ENCODE measurements around the gene MAOA.
"Not testable (repeated sequence)": the region's sequence is repeated elsewhere in the genome, so short reads cannot be mapped to it uniquely, and the experiment has no call there.

The MAOA gene

GRCh38 chrX:43707812-43708548 is 51.9 kb downstream of the MAOA start:
- Histone ChIP-seq H3K4me3 (no peak overlapping the region), H3K4me2 (no peak overlapping the region), H4K20me1 (no peaks in the 10 kb centered on the region; the same call in 1 of the 2 replicates), H3K4me1 (no peaks in the 10 kb centered on the region), H3K9ac (no peak overlapping the region), H3K9me3 (0 out of 2 replicates have a peak, but pooled peaks cover under 1% of the 10 kb centered on the region), H3K27ac (no peak overlapping the region), H3K36me3 (no peaks in the 10 kb centered on the region), H3K27me3 (peaks cover 74% of the 10 kb centered on the region)
- TF ChIP-seq Cebpa-rat (IDR thresholded peaks at IDR 0.05): no peak

DNA sequence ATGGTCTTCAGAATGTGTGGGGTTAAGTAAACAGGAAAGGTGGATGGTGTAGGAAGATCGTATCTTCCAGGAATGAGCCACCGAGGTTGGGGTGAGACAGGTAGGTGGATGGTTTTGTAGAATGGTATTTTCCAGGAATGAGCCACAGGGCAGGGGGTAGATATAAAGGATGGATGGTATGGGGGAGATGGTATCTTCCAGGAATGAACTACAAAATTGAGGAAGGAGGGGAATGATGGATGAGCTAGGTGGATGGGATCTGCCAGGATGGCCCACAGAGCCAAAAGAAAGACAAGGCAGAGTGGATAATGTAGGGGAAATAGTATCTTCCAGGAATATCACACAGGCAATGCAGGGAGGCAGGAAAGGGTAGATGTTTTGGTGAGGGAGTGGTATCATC is 60.0 kb downstream of the MAOA start:
- Histone ChIP-seq H3K4me2 (no peak overlapping the region), H3K4me3 (no peak overlapping the region), H3K27me3 (peaks cover 60% of the 10 kb centered on the region), H3K27ac (no peak overlapping the region), H3K36me3 (no peaks in the 10 kb centered on the region), H4K20me1 (no peaks in the 10 kb centered on the region), H3K4me1 (no peaks in the 10 kb centered on the region), H3K9me3 (peaks cover 33% of the 10 kb centered on the region), H3K9ac (no peak overlapping the region)
- no peak for TF ChIP-seq Cebpa-rat (IDR thresholded peaks at IDR 0.05)

DNA sequence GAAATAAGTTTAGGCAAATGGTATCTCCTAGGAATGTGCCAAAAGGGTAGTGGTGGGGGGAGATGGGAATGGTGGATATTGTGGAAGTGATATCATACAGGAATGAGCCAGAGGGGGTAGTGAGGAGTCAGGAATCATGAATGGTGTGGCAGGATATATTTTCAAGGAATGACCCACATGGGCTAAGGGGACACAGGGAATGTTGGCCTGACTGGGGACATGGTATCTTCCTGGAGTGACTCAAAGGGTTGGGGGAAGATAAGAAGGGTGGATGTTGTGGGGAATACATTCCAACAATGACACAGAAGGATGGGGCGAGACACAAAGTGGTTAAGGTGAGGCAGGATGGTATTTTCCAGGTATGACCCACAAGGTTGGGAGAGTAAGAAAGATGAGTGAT is 60.6 kb downstream of the MAOA start:
- Histone ChIP-seq H3K27me3 (peaks cover 61% of the 10 kb centered on the region), H3K9me3 (peaks cover 38% of the 10 kb centered on the region)
- TF ChIP-seq Cebpa-rat (IDR thresholded peaks at IDR 0.05): no peak

DNA sequence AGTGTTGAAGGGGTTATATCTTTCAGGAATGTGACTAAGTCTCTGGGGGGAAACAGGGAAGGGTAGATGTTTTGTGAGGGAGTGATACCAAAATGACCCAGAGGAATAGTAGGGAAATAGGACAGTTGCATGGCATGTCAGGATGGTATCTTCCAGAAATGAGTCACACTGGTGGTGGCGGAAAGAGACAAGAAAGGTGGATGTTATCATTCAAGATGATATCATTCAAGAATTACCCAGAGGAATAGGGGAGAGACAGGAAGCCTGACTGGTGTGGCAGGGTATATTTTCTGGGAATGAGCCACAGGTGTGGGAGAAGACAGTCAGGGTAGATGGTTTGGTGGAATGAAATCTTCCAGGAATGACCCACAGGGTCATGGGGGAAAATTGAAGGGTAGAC is 61.1 kb downstream of the MAOA start:
- no peak overlapping the region for H3K4me2 ChIP-seq
- H3K4me1 ChIP-seq: no peaks in the 10 kb centered on the region
- H3K9me3 ChIP-seq: peaks cover 43% of the 10 kb centered on the region
- no peak overlapping the region for H3K27ac ChIP-seq
- no peaks in the 10 kb centered on the region for H4K20me1 ChIP-seq
- no peak overlapping the region for H3K9ac ChIP-seq
- H3K36me3 ChIP-seq: no peaks in the 10 kb centered on the region
- TF ChIP-seq Cebpa-rat (IDR thresholded peaks at IDR 0.05): no peak
- no peak overlapping the region for H3K4me3 ChIP-seq
- H3K27me3 ChIP-seq: peaks cover 61% of the 10 kb centered on the region

More for the DNA sequence above, 60.6 kb downstream of the MAOA start:
- Histone ChIP-seq H3K36me3 (no peaks in the 10 kb centered on the region), H3K9ac (no peak overlapping the region), H3K4me1 (no peaks in the 10 kb centered on the region), H3K27ac (no peak overlapping the region), H3K4me3 (no peak overlapping the region), H4K20me1 (no peaks in the 10 kb centered on the region), H3K4me2 (no peak overlapping the region)

DNA sequence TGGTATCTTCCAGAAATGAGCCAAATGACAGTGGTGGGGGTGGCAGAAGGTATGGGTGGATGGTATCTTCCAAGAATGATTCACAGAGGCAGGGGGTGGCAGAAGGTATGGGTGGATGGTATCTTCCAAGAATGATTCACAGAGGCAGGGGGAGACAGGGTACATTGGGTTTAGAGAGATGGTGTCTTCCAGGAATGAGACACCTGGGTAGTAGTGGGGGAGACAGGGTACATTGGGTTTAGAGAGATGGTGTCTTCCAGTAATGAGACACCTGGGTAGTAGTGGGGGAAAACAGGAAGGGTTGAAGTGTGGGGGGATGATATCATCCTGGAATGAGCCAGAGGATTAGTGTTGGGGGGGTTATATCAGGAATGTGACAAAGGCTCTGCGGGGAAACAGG is 62.0 kb downstream of the MAOA start:
- Histone ChIP-seq H4K20me1 (no peaks in the 10 kb centered on the region), H3K4me3 (no peak overlapping the region), H3K27me3 (peaks cover 61% of the 10 kb centered on the region), H3K27ac (no peak overlapping the region), H3K9ac (no peak overlapping the region), H3K36me3 (no peaks in the 10 kb centered on the region), H3K4me2 (no peak overlapping the region), H3K4me1 (no peaks in the 10 kb centered on the region), H3K9me3 (peaks cover 50% of the 10 kb centered on the region)
- TF ChIP-seq Cebpa-rat (IDR thresholded peaks at IDR 0.05): no peak

GRCh38 chrX:43718546-43718945 is 62.4 kb downstream of the MAOA start:
- TF ChIP-seq Cebpa-rat (IDR thresholded peaks at IDR 0.05): no peak
- no peak overlapping the region for H3K4me3 ChIP-seq
- peaks cover 61% of the 10 kb centered on the region for H3K27me3 ChIP-seq
- no peak overlapping the region for H3K4me2 ChIP-seq
- H3K9ac ChIP-seq: no peak overlapping the region
- no peak overlapping the region for H3K27ac ChIP-seq
- H3K36me3 ChIP-seq: no peaks in the 10 kb centered on the region
- no peaks in the 10 kb centered on the region for H4K20me1 ChIP-seq
- no peaks in the 10 kb centered on the region for H3K4me1 ChIP-seq
- peaks cover 47% of the 10 kb centered on the region for H3K9me3 ChIP-seq

- H4K20me1 ChIP-seq: no peaks in the 10 kb centered on the region
- H3K4me2 ChIP-seq: no peak overlapping the region
- peaks cover 45% of the 10 kb centered on the region for H3K9me3 ChIP-seq
- no peak overlapping the region for H3K27ac ChIP-seq
- no peaks in the 10 kb centered on the region for H3K4me1 ChIP-seq
- no peak overlapping the region for H3K9ac ChIP-seq
- no peak for TF ChIP-seq Cebpa-rat (IDR thresholded peaks at IDR 0.05)
- no peak overlapping the region for H3K4me3 ChIP-seq
- H3K27me3 ChIP-seq: peaks cover 57% of the 10 kb centered on the region
- no peaks in the 10 kb centered on the region for H3K36me3 ChIP-seq
Measured at GRCh38 chrX:43718956-43719355, 62.9 kb downstream of the MAOA start.

DNA sequence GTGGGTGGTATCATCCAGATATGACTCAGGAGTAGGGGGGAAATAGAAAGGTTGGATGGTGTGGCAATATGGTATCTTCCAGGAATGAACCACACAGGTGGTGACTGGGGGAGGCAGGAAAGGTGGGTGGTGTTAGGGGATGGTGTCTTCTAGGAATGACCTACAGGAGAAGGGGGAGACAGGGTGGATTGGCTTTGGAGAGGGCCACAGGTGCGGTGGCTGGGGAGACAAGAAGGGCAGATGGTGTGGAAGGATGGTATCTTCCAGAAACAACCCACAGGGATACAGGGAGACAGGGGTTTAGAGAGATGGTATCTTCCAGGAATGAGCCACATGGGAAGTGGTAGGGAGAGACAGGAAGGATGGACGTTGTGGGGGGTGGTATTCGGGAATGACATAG is 64.0 kb downstream of the MAOA start:
- no peak for TF ChIP-seq Cebpa-rat (IDR thresholded peaks at IDR 0.05)
- Histone ChIP-seq H3K9ac (no peak overlapping the region), H3K4me1 (no peaks in the 10 kb centered on the region), H3K27ac (no peak overlapping the region), H3K27me3 (peaks cover 57% of the 10 kb centered on the region), H3K9me3 (peaks cover 42% of the 10 kb centered on the region), H3K4me3 (no peak overlapping the region), H3K4me2 (no peak overlapping the region), H3K36me3 (no peaks in the 10 kb centered on the region), H4K20me1 (no peaks in the 10 kb centered on the region)

- Histone ChIP-seq H3K36me3 (no peaks in the 10 kb centered on the region), H3K4me3 (no peak overlapping the region), H3K4me2 (no peak overlapping the region), H3K4me1 (no peaks in the 10 kb centered on the region), H3K9ac (no peak overlapping the region), H3K9me3 (peaks cover 37% of the 10 kb centered on the region), H3K27me3 (peaks cover 57% of the 10 kb centered on the region), H4K20me1 (no peaks in the 10 kb centered on the region), H3K27ac (no peak overlapping the region)
- no peak for TF ChIP-seq Cebpa-rat (IDR thresholded peaks at IDR 0.05)
Measured at GRCh38 chrX:43720961-43721360, 64.9 kb downstream of the MAOA start.

DNA sequence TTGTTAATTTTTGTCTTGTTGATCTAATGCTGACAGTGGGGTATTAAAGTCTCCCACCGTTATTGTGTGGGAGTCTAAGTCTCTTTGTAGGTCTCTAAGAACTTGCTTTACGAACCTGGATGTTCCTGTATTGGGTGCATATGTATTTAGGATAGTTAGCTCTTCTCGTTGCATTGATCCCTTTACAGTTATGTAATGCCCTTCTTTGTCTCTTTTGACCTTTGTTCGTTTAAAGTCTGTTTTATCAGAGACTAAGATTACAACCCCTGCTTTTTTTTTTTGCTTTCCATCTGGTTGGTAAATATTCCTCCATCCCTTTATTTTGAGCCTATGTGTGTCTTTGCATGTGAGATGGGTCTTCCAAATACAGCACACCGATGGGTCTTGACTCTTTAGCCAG is 69.1 kb downstream of the MAOA start:
- H3K9me3 ChIP-seq: peaks cover 31% of the 10 kb centered on the region
- not testable (repeated sequence) for H3K27ac ChIP-seq

GRCh38 chrX:43727254-43727653 is 71.2 kb downstream of the MAOA start:
- not testable (repeated sequence) for H3K36me3 ChIP-seq, H3K4me3 ChIP-seq, H4K20me1 ChIP-seq, H3K4me1 ChIP-seq, H3K9ac ChIP-seq, H3K4me2 ChIP-seq, H3K27ac ChIP-seq
- peaks cover 78% of the 10 kb centered on the region for H3K27me3 ChIP-seq
- H3K9me3 ChIP-seq: peaks cover 12% of the 10 kb centered on the region

More for the DNA sequence above, 69.1 kb downstream of the MAOA start:
- H3K4me3 ChIP-seq, H3K4me2 ChIP-seq, H4K20me1 ChIP-seq, H3K9ac ChIP-seq, H3K4me1 ChIP-seq, H3K36me3 ChIP-seq: not testable (repeated sequence)
- H3K27me3 ChIP-seq: peaks cover 67% of the 10 kb centered on the region

Data from BLaER1 (cell line).